Spinal cord (tissue), 10 donors: Measurements from ENCODE around the gene HPS5. TPM values are rescaled to one million over a fixed set of nuclear protein-coding genes. Genes with fewer than 3 reads are reported as not detected.
"Not testable (repeated sequence)": the region's sequence is repeated elsewhere in the genome, so short reads cannot be mapped to it uniquely, and the experiment has no call there.

Source experiments
- DNase-seq, 6 donors: peaks; one replicate each; pipeline versions ENCODE4 v3.0.0 to v3.0.0-alpha.2; 2013 to 2015; ENCODE audit warnings: low spot score in 6 of 6, low read depth in 4 of 6
- H3K27ac ChIP-seq: one replicate; pipeline ENCODE4 v1.5.1; 2013; ENCODE audit warnings: low read depth, low read length, control low read depth
- H3K27me3 ChIP-seq: one replicate; pipeline ENCODE4 v1.6.1; 2013; ENCODE audit warnings: low read length; ENCODE audit not compliant: control insufficient read depth, insufficient read depth
- H3K36me3 ChIP-seq: one replicate; pipeline ENCODE4 v1.6.1; 2013; ENCODE audit warnings: low read length; ENCODE audit not compliant: control insufficient read depth, insufficient read depth
- H3K4me1 ChIP-seq: one replicate; pipeline ENCODE4 v1.6.1; 2013; ENCODE audit warnings: low read length; ENCODE audit not compliant: control insufficient read depth, insufficient read depth
- H3K4me3 ChIP-seq: one replicate; pipeline ENCODE4 v1.5.1; 2013; ENCODE audit warnings: low read depth, low read length, control low read depth
- H3K9me3 ChIP-seq: one replicate; pipeline ENCODE4 v1.6.1; 2013; ENCODE audit warnings: low read length; ENCODE audit not compliant: control insufficient read depth, insufficient read depth
- WGBS: methylation state at CpG from one replicate; pipeline ENCODE4 v1.1.5; 2013; ENCODE audit warnings: missing lambda C conversion rate; ENCODE audit not compliant: insufficient coverage; 5-methylcytosine and 5-hydroxymethylcytosine counted together
- polyA plus RNA-seq, 2 donors: library from polyadenylated mRNA; unstranded; fragments of 120-200 nt; gene quantifications; one replicate each; pipeline ENCODE4 v1.2.1, GENCODE V29; 2013; ENCODE audit not compliant: insufficient read length in 2 of 2
- total RNA-seq, 2 donors: library from RNA; depleted of rRNA in 1 of 2; stranded (reverse); fragments of 120-200 nt in 1 of 2; fragments of >200 nt in 1 of 2; gene quantifications; one replicate each; pipeline versions ENCODE4 v1.2.3 to v1.2.4, GENCODE V29; 2013 to 2014
- donor health status: healthy.

The HPS5 gene
- total and polyA plus RNA-seq, 4 donors = 14.5 to 80.3 (median 27.5) TPM

DNA sequence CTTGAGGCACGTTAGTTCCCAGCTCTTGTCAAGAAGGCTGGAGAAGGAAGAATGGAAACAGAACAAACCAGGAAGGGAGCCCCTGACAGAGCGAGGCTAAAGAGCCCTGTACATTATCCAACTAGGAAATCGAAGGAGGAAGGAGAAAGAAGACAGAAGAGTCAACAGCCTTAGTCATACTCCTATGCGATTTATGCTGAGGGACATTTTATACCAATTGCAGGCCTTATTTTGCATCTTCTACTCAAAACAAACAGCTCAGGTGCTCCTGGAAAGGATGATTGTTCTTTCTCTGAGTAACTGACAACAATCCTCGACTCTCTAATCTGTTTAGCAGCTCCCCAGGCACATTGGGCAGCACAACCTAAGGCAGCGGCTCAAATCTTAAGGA, 74.8 kb downstream of the HPS5 start:
- H3K27me3 ChIP-seq, H3K36me3 ChIP-seq, DNase-seq, H3K9me3 ChIP-seq, H3K4me1 ChIP-seq, H3K4me3 ChIP-seq, H3K27ac ChIP-seq: not testable (repeated sequence)
- no CpG with 5 or more reads among the region's 6 CpGs for WGBS

DNA sequence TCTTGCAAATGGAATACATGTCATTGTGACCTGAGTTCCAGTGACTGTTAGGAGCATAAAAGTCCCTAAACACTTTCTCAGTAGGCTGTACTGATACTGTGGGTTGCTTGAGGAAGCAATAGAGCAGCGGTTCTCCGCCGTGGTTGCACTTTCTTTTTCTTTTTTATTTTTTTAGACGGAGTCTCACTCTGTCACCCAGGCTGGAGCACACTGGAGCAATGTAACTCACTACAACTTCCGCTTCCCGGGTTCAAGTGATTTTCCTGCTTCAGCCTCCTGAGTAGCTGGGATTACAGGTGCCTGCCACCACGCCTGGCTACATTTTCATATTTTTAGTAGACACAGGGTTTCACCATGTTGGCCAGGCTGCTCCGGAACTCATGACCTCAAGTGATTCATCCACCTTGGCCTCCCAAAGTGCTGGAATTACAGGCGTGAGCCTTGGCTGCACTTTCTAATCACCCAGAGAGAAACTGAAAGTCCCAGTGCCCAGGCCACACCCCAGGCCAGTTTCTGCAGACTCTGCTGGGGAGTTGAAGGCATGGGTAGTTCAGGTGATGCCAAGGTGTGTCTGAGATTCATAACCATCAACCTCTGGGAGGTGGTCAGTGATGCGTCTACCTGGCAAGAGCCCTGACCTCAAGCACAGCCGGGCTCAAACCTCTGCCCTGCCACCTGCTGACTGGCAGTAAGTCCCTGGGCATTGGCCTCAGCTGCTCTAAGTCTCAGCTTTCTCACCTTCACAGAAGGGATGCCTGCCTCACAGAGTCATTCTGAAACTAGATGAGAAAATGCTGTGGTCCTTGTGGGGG, 75.4 kb downstream of the HPS5 start:
- H3K9me3 ChIP-seq, H3K27ac ChIP-seq, DNase-seq, H3K27me3 ChIP-seq, H3K4me3 ChIP-seq, H3K4me1 ChIP-seq, H3K36me3 ChIP-seq: not testable (repeated sequence)
- WGBS = 80% methylated on average over 7 of the region's 11 CpGs

DNA sequence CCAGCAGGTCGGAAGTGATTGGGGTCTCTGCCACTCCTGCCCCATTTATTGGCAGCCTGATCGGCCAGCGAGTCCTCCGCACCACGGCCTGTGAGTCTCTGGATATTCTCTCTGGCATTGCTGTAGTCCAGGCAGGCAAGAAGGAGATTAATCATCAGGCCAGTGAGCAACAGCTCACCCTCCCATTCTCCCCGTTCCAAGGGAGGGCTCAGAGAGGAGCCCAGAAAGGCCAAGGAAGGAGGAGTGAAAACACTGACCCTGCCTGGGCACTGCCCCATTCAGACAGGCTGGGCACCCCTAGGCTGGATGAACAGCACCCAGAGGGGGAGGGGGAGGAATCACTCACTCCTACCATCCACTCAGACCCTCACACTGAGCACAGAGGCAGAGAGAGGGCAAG, 76.5 kb downstream of the HPS5 start:
- no peak for DNase-seq
- no peaks in the 10 kb centered on the region for H3K4me1 ChIP-seq
- no peaks in the 10 kb centered on the region for H3K36me3 ChIP-seq
- H3K27me3 ChIP-seq = no peaks in the 10 kb centered on the region
- no peak overlapping the region for H3K4me3 ChIP-seq
- H3K27ac ChIP-seq = no peak overlapping the region
- WGBS = 54% methylated on average over 5 of the region's 6 CpGs
- H3K9me3 ChIP-seq = no peaks in the 10 kb centered on the region

DNA sequence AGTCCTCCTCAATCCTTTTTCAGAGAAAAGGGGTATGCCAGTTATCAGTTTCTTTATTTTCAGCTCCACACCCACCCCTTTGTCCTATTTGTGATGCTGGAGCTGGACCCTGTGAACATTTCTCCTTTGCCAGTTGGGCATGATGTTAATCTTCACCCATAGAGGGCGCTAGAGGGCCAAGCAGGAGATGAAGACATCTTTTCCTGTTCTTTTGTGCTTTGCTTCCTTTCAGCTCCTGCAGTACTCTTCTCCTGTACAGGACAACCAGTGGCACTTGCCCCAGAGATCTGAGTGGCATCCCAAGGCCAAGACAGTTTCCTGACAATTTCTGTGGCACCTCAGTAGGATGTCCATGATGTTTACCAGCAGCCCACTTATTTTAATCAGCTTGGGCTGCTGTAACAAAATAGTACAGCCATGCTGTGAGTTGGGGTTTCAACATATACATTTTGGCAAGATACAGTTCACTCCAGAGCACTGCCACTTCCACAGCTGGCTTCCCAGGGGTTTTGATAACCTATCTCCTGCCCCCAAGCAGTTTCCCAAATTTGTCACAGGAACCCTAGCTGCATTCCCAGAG, 78.1 kb downstream of the HPS5 start:
- Histone ChIP-seq H3K36me3 (no peaks in the 10 kb centered on the region), H3K4me3 (no peak overlapping the region), H3K4me1 (no peaks in the 10 kb centered on the region), H3K27me3 (no peaks in the 10 kb centered on the region), H3K9me3 (no peaks in the 10 kb centered on the region), H3K27ac (no peak overlapping the region)
- peak in 2 of 6 donors; percentile 33 to 35 for DNase-seq
- WGBS = 0% methylated on average over 1 of the region's 1 CpG

DNA sequence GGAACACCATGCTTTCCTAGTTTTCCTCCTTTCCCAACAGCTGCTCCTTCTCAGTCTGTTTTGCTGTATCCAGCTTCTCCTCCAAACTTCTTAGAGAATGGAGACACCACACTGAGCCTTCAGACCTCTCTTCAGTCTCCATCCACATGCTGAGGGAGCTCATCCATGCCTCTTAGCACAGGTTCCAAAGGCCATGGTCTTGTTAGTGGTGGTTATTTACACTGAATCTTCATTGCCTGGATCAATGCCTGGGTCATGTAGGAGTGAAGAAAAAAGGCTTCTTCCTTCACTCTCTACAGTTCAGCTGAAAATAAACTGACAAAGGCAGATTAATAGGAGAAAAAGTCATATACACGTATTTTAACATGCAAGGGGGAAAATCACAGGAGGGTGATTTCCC, 82.3 kb downstream of the HPS5 start:
- Histone ChIP-seq H3K4me1 (no peaks in the 10 kb centered on the region), H3K4me3 (no peak overlapping the region), H3K27ac (no peak overlapping the region), H3K36me3 (no peaks in the 10 kb centered on the region), H3K9me3 (no peaks in the 10 kb centered on the region), H3K27me3 (no peaks in the 10 kb centered on the region)
- no peak for DNase-seq
- no CpG with 5 or more reads among the region's 1 CpG for WGBS

DNA sequence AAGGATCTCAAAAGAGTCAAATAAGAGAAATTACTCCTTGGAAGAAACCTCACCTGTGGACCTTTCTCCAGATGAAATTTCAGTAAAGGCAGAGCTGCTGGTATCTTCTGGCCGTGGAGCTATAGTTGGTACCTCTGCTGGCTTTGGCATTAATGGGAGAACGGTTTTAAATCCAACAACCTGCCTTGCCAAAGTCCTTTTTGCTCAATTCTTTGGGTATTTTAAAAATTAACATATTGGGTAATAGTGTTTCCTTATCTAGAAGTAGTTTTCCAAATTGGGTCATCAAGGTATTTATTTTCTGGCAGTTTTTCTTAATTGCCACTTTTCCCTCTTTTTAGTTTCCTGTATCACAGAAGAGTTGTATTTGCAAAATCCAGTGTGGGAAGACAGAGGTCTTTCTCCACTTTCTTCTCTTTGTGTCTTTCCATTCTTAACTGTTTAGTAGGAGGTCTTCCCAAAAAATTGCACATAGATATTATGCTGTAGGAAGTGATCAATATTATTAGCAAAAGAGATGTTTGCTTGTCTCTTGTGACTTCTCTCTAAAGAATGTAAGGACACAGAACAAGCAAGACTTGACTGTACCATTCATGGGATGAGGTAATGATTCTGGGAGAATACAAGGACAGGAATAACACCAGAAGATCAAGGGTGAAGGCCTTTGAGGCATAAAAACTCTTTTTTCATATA, 85.1 kb downstream of the HPS5 start, which contains the start of gene SAA4:
Gene SAA4, minus strand, starts transcription at position 139 of the 693 bp plus-strand sequence. CDS start 876 bp downstream, outside the sequence.
- no peaks in the 10 kb centered on the region for H3K36me3 ChIP-seq
- no CpG with 5 or more reads among the region's 2 CpGs for WGBS
- no peak for DNase-seq
- peaks cover 2% of the 10 kb centered on the region for H3K9me3 ChIP-seq
- H3K27ac ChIP-seq = no peak within 1 kb of the TSS
- H3K4me1 ChIP-seq = no peaks in the 10 kb centered on the region
- no peak within 1 kb of the TSS for H3K4me3 ChIP-seq
- no peaks in the 10 kb centered on the region for H3K27me3 ChIP-seq

DNA sequence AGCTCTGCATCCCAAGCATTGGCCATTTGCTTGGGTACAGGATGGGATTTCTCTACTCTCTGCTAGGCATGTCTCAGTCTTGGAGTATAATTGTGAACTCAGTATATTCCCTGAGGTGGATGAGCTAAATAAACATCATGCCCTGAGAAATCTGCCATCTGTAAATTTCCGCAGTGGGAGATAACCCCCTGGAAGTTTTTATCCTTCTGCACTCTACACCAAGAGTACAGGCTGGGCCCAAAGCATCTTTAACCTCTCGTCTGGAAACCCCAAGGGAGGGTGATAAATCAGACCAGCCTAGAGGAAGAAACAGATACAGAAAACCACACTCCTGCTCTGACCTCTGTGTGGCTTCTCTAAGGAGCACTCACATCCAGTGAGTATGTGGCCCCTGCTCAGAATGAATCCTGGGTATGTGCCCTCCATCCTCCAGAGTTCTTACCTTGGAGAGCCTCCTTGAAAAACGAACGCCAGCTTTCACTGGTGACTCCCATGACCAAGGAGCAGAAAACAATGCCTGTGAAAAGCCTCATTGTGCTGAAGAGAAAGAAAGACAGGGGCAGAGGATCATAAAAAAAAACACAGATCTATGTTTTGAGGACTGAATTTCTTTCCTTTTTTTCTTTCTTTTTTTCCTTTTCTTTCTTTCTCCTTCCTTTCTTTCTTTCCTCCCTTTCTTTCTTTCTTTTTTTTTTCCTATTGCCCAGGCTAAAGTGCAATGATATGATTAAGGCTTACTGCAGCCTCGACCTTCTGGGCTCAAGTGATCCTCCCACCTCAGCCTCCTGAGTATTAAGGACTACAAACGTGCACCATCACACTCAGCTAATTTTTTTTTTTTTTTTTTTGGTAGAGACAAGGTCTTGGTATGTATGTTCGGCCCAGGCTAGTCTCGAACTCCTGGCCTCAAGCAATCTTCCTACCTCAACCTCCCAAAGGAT, 86.3 kb downstream of the HPS5 start:
- Histone ChIP-seq H3K4me1 (no peaks in the 10 kb centered on the region), H3K4me3 (no peak overlapping the region), H3K9me3 (peaks cover 2% of the 10 kb centered on the region), H3K36me3 (no peaks in the 10 kb centered on the region), H3K27me3 (no peaks in the 10 kb centered on the region), H3K27ac (no peak overlapping the region)
- peak in 1 of 6 donors; percentile 1 for DNase-seq
- no CpG with 5 or more reads among the region's 8 CpGs for WGBS

DNA sequence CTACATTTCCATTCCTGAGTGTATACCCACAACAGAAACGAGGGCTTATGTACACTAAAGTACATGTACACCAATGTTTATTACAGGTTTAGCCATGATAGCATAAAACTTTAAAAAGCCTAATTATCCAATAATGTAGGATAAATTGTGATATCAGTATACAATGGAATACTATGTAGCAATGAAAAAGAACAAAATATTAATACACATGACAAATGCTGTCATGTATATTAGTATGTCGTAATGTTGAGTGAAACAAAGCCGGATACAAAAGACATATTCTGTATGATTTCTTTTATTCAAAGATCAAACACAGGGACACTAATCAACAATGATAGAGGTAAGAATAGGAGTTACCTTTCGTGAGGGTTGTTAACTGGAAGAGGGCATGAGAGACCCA, 88.0 kb downstream of the HPS5 start:
- no peak overlapping the region for H3K27ac ChIP-seq
- no peaks in the 10 kb centered on the region for H3K27me3 ChIP-seq
- DNase-seq = no peak
- H3K4me3 ChIP-seq = no peak overlapping the region
- WGBS = no CpG with 5 or more reads among the region's 4 CpGs
- H3K9me3 ChIP-seq = peaks cover 2% of the 10 kb centered on the region
- H3K4me1 ChIP-seq = no peaks in the 10 kb centered on the region
- H3K36me3 ChIP-seq = no peaks in the 10 kb centered on the region

DNA sequence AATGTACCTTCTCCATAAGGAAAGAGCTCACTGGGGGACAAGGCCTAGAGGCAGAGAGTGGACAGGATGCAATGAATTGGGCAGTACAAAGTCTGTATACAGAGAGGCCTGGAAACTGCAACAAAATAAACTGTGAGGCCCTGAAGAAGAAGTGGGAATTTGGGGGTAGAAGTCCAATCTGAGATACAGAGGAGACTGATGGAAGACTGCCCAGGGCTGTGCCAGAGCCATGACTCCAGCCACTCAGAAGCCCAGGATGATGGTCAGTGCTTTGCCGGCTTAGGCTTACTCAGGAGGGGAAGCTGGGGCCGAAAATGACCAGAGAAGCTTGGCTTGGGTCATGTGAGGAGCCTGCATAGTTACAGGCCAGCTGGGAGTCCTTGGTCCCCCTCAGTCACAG, 91.1 kb downstream of the HPS5 start:
- H3K4me3 ChIP-seq = no peak overlapping the region
- H3K36me3 ChIP-seq = no peaks in the 10 kb centered on the region
- no peaks in the 10 kb centered on the region for H3K27me3 ChIP-seq
- H3K27ac ChIP-seq = no peak overlapping the region
- no peak for DNase-seq
- 86% methylated on average over 2 of the region's 2 CpGs for WGBS
- no peaks in the 10 kb centered on the region for H3K4me1 ChIP-seq
- peaks cover 2% of the 10 kb centered on the region for H3K9me3 ChIP-seq
